ENCODE data around the gene ZNF701. TPM values are rescaled to one million over a fixed set of nuclear protein-coding genes. Genes with fewer than 3 reads are reported as not detected.

ZNF701 gene
- total RNA-seq (2021) (9.8 and 14.7 TPM in 2 replicates), Bru-seq, nascent RNA (percentile 63 among the genes with signal in this experiment), BruChase-seq, experiment 1, labeled RNA remaining after a 2-hour chase (percentile 72 among the genes with signal in this experiment), BruChase-seq, experiment 2, labeled RNA remaining after a 6-hour chase (percentile 82 among the genes with signal in this experiment)
- long read RNA-seq, transcript ZNF701-202 (4 exons, 2,634 nt): major isoform, 7 of 10 reads
- long read RNA-seq, partial matches to known transcripts: 0 of 10 reads
- long read RNA-seq, other reads (novel, unspliced or antisense): 1 of 10 reads

DNA sequence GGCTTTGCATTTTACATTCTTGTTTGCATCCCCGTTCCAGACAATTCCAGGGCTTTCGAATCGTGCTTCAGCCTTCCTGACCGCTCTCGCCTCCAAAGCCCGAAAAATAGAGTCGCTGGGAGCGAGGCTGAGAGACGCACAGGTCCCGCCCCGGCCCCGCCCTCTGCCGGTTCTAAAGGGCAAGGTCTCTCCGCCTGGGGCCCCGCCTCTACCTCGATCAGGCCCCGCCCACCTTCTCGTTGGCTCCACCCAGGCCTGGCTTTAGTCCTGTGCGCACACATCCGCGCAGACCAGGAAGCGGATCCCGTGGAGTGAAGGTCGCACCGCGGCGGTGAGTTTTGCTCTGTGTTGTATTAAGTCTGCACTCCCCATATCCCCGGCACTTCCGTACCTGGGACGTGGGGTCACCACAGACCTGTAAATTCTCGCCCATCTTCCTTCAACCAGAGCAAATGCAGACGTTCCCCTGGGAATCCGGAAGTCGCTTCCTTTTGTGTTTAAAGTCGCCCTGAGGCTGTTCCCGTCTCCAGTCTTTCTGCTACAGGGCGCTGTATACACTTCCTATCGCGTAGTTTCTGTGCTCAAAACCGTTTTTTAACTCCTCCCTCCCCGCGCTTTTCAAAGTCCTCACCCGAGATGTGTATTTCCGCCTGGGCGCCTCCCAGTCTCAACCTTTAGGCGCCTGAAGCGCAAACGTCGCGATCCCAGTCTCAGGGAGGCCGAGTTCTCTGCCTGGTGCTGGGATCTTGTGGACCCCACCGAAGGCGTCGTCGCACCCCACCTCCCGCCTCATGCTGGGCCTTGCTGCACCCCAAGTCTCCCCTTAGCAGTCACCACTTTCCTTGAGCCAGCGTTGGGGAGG, at the start of gene ZNF701:
TSS of gene ZNF701 (plus strand) at position 288 of the 862 bp plus-strand sequence. CDS start 3,861 bp downstream, outside the sequence.
- ChIA-PET POLR2A (ENCODE audit: low non-redundant PET) (no interaction called here), CTCF (no interaction called here)
- TSS peak; percentile 48 for BruUV-seq (replicated peaks)
- TF ChIP-seq EZH2 (IDR thresholded peaks at IDR 0.05; ENCODE audit: borderline replicate concordance, low read depth, low read length, poor library complexity, severe bottlenecking): no peak
- no peak for TF ChIP-seq CTCF (conservative IDR thresholded peaks at IDR 0.05; ENCODE audit: low read depth, low read length)
- intact Hi-C loops (cut with micrococcal nuclease; ENCODE audit: unreplicated experiment): no loop called here
- H3K4me1 ChIP-seq (ENCODE audit: insufficient read depth, low read length, poor library complexity, severe bottlenecking): no peaks in the 10 kb centered on the region
- H3K27me3 ChIP-seq (replicated peaks; ENCODE audit: insufficient read depth, low read depth, low read length, poor library complexity): no peaks in the 10 kb centered on the region
- H3K9me3 ChIP-seq (ENCODE audit: low read depth, low read length, poor library complexity, severe bottlenecking): no peaks in the 10 kb centered on the region
- H3K4me3 ChIP-seq (ENCODE audit: low read depth, low read length, poor library complexity, severe bottlenecking): peak within 1 kb of the TSS; percentile 66
- H3K36me3 ChIP-seq (ENCODE audit: insufficient read depth, low read length, poor library complexity, severe bottlenecking): peaks cover 7% of the 10 kb centered on the region
- peak; percentile 92 for DNase-seq (ENCODE audit: low spot score)
- H3K27ac ChIP-seq (ENCODE audit: low read depth, low read length, poor library complexity, severe bottlenecking): peak within 1 kb of the TSS; percentile 84

DNA sequence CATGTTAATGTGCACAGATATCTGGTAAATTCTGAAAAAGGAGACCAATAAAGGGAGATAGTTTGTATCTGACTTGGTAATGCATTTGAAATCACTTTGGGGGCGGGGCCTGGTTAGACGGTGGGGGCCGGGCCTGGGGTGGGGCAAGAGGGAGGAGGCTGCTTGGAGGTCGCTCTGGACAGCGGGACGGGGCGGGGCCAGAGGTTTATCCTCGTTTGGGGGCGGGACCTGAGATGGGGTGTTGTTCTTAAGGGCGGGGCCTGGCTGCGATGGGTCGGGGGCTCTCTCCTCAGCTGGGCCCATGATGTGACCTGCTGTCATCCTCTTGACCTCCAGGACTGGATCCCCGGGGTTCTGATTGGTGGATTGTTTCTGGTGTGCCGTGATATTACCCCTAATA, 47.5 kb upstream of the ZNF701 start:
- Histone ChIP-seq H3K27ac (ENCODE audit: low read depth, low read length, poor library complexity, severe bottlenecking) (no peak overlapping the region), H3K4me3 (ENCODE audit: low read depth, low read length, poor library complexity, severe bottlenecking) (no peak overlapping the region), H3K36me3 (ENCODE audit: insufficient read depth, low read length, poor library complexity, severe bottlenecking) (no peaks in the 10 kb centered on the region), H3K27me3 (replicated peaks; ENCODE audit: insufficient read depth, low read depth, low read length, poor library complexity) (no peaks in the 10 kb centered on the region), H3K4me1 (ENCODE audit: insufficient read depth, low read length, poor library complexity, severe bottlenecking) (no peaks in the 10 kb centered on the region), H3K9me3 (ENCODE audit: low read depth, low read length, poor library complexity, severe bottlenecking) (peaks cover 12% of the 10 kb centered on the region)
- no TSS peak for BruUV-seq (replicated peaks)
- ChIA-PET CTCF (no interaction called here), POLR2A (ENCODE audit: low non-redundant PET) (no interaction called here)
- intact Hi-C loops (cut with micrococcal nuclease; ENCODE audit: unreplicated experiment): no loop called here
- no peak for DNase-seq (ENCODE audit: low spot score)
- TF ChIP-seq CTCF (conservative IDR thresholded peaks at IDR 0.05; ENCODE audit: low read depth, low read length) (no peak), EZH2 (IDR thresholded peaks at IDR 0.05; ENCODE audit: borderline replicate concordance, low read depth, low read length, poor library complexity, severe bottlenecking) (no peak)

DNA sequence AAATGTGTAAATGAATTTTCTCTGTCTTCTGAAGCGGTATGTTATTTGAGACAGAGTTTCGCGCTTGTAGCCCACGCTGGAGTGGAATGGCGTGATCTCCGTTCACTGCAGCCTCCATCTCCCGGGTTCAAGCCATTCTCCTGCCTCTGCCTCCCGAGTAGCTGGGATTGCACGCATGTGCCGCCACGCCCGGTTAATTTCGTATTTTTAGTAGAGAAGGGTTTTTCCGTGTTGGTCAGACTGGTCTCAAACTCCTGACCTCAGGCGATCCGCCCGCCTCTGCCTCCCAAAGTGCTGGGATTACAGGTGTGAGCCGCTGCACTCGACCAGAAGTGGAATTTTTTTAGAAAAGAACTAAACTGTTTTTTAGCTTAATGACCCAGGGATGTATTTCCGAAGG, 46.0 kb upstream of the ZNF701 start:
- Histone ChIP-seq H3K36me3 (ENCODE audit: insufficient read depth, low read length, poor library complexity, severe bottlenecking) (no peaks in the 10 kb centered on the region), H3K4me1 (ENCODE audit: insufficient read depth, low read length, poor library complexity, severe bottlenecking) (peaks cover 5% of the 10 kb centered on the region), H3K9me3 (ENCODE audit: low read depth, low read length, poor library complexity, severe bottlenecking) (peaks cover 12% of the 10 kb centered on the region), H3K27me3 (replicated peaks; ENCODE audit: insufficient read depth, low read depth, low read length, poor library complexity) (no peaks in the 10 kb centered on the region), H3K4me3 (ENCODE audit: low read depth, low read length, poor library complexity, severe bottlenecking) (no peak overlapping the region), H3K27ac (ENCODE audit: low read depth, low read length, poor library complexity, severe bottlenecking) (no peak overlapping the region)
- CTCF ChIA-PET: no interaction called here
- POLR2A ChIA-PET (ENCODE audit: low non-redundant PET): no interaction called here
- intact Hi-C loops (cut with micrococcal nuclease; ENCODE audit: unreplicated experiment): no loop called here
- no peak for TF ChIP-seq CTCF (conservative IDR thresholded peaks at IDR 0.05; ENCODE audit: low read depth, low read length)
- TF ChIP-seq EZH2 (IDR thresholded peaks at IDR 0.05; ENCODE audit: borderline replicate concordance, low read depth, low read length, poor library complexity, severe bottlenecking): no peak
- no TSS peak for BruUV-seq (replicated peaks)
- no peak for DNase-seq (ENCODE audit: low spot score)

Measured in A673 (cell line).